DOHH2 (cell line): ENCODE data around the gene TSG101.

Source experiments
- H3F3A ChIP-seq: fragments of 200-600 bp; sonication (generic), shearing (Covaris generic); 2 replicates; pipeline ENCODE4 v1.6.0; 2016; ENCODE audit warnings: antibody characterized with exemption, mild to moderate bottlenecking; ENCODE audit not compliant: control insufficient read depth, insufficient read depth
- H3K27ac ChIP-seq: fragments of 200-600 bp; sonication (generic); 2 replicates; pipeline ENCODE4 v1.5.1; 2014; ENCODE audit warnings: low read depth, mild to moderate bottlenecking, low read length, moderate library complexity
- H3K27me3 ChIP-seq: fragments of 200-600 bp; sonication (generic); 2 replicates; pipeline ENCODE4 v1.6.1; 2014; ENCODE audit warnings: mild to moderate bottlenecking, low read length, mixed read lengths; ENCODE audit not compliant: control insufficient read depth
- H3K36me3 ChIP-seq: fragments of 200-600 bp; sonication (generic); 2 replicates; pipeline ENCODE4 v1.6.1; 2014; ENCODE audit warnings: mild to moderate bottlenecking, low read length, moderate library complexity, mixed read lengths; ENCODE audit not compliant: control insufficient read depth
- H3K4me1 ChIP-seq: fragments of 200-600 bp; sonication (generic); 2 replicates; pipeline ENCODE4 v1.6.1; 2014; ENCODE audit warnings: mild to moderate bottlenecking, low read length, mixed read lengths; ENCODE audit not compliant: control insufficient read depth
- H3K4me2 ChIP-seq: fragments of 200-600 bp; sonication (generic); 2 replicates; pipeline ENCODE4 v1.6.0; 2014; ENCODE audit warnings: mild to moderate bottlenecking, low read length, moderate library complexity
- H3K4me3 ChIP-seq: fragments of 200-600 bp; sonication (generic); 2 replicates; pipeline ENCODE4 v1.5.1; 2014; ENCODE audit warnings: mild to moderate bottlenecking, low read length, mixed read lengths
- H3K79me2 ChIP-seq: fragments of 200-600 bp; sonication (generic); 2 replicates; pipeline ENCODE4 v1.6.1; 2014; ENCODE audit warnings: mild to moderate bottlenecking, low read length, mixed read lengths; ENCODE audit not compliant: control insufficient read depth
- H3K9me2 ChIP-seq: fragments of 200-600 bp; sonication (generic); replicated peaks from 2 replicates; pipeline ENCODE4 v1.6.1; 2014; ENCODE audit warnings: mild to moderate bottlenecking, low read length, mixed read lengths; ENCODE audit not compliant: control insufficient read depth
- H3K9me3 ChIP-seq: fragments of 200-600 bp; sonication (generic); 2 replicates; pipeline ENCODE4 v1.6.1; 2014; ENCODE audit warnings: antibody characterized with exemption, low read length, mixed read lengths; ENCODE audit not compliant: control insufficient read depth, insufficient read depth
- H4K20me1 ChIP-seq: fragments of 200-600 bp; sonication (generic); 2 replicates; pipeline ENCODE4 v1.6.0; 2014; ENCODE audit warnings: low read depth, mild to moderate bottlenecking, antibody characterized with exemption, low read length, moderate library complexity; ENCODE audit not compliant: control insufficient read depth, insufficient read depth
- EZH2phosphoT487 ChIP-seq: fragments of 200-600 bp; sonication (generic); IDR thresholded peaks from 2 replicates; pipeline ENCODE4 v1.6.1; 2017; ENCODE audit warnings: borderline replicate concordance, mild to moderate bottlenecking, antibody characterized with exemption, low read length, moderate library complexity, mixed read lengths
- TF ChIP-seq, protein P1 (sequence below): fragments of 200-600 bp; sonication (generic); IDR thresholded peaks from one replicate; pipeline ENCODE4 v1.5.1; 2014; ENCODE audit warnings: antibody characterized with exemption, mild to moderate bottlenecking, low read depth, low read length; ENCODE audit not compliant: poor library complexity, severe bottlenecking

Gene TSG101

DNA sequence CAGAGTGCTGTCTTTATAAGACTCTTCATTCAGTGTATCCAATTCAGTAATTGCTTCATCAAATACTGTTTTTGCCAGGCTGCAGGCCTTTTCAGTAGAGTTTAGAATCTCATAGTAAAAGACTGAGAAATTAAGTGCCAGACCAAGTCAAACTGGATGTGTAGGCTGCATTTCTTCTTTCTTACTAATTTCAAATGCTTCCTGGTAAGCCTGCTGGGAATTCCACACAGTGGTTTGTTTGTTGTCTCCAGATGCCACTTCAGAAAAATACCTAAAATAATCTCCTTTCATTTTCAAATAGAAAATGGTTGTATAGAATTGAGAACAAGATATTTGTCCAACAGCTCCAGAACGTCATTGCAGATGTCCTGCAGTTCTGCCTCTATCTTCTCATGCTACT, 36.4 kb downstream of the TSG101 start:
- Histone ChIP-seq H3K27ac (no peak overlapping the region), H3K9me2 (no peaks in the 10 kb centered on the region), H3K4me2 (no peak overlapping the region), H3K4me1 (no peaks in the 10 kb centered on the region), H3K36me3 (peaks cover 53% of the 10 kb centered on the region), H3F3A (no peaks in the 10 kb centered on the region), H3K79me2 (no peaks in the 10 kb centered on the region), H4K20me1 (no peaks in the 10 kb centered on the region), H3K9me3 (no peaks in the 10 kb centered on the region), H3K27me3 (no peaks in the 10 kb centered on the region), H3K4me3 (no peak overlapping the region)
- TF ChIP-seq, protein P1, sequence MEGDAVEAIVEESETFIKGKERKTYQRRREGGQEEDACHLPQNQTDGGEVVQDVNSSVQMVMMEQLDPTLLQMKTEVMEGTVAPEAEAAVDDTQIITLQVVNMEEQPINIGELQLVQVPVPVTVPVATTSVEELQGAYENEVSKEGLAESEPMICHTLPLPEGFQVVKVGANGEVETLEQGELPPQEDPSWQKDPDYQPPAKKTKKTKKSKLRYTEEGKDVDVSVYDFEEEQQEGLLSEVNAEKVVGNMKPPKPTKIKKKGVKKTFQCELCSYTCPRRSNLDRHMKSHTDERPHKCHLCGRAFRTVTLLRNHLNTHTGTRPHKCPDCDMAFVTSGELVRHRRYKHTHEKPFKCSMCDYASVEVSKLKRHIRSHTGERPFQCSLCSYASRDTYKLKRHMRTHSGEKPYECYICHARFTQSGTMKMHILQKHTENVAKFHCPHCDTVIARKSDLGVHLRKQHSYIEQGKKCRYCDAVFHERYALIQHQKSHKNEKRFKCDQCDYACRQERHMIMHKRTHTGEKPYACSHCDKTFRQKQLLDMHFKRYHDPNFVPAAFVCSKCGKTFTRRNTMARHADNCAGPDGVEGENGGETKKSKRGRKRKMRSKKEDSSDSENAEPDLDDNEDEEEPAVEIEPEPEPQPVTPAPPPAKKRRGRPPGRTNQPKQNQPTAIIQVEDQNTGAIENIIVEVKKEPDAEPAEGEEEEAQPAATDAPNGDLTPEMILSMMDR, result no peak

DNA sequence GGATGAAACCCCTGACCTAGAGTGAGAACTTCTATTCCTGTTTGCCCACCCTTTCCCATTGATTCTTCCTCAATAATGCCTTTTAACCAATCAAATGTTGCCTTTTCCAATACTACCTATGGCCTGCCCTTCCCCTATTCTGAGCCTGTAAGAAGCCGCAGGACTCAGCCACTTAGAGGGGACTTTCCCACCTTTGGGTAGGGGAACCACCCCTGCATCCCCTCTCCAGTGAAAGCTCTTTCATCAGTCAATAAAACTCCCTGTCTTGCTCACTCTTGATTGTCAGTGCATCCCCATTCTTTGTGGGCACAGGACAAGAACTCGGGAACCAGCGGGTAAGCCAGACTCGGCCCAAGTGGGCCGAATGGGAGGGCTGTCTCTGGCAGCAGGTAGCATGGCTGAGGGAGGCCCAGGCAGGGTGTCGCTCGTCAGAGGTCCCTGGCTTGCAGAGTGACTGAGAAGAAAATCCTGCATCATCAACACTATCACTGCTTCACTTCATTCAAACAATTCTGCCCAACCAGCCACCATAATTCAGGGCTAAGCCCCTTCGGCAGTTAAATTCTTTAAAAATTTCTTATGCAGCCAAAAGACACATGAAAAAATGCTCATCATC, 40.7 kb downstream of the TSG101 start:
- no peak overlapping the region for H3K4me3 ChIP-seq
- peaks cover 60% of the 10 kb centered on the region for H3K36me3 ChIP-seq
- H3F3A ChIP-seq, result no peaks in the 10 kb centered on the region
- no peaks in the 10 kb centered on the region for H3K9me3 ChIP-seq
- no peaks in the 10 kb centered on the region for H3K27me3 ChIP-seq
- H3K4me2 ChIP-seq, result no peak overlapping the region
- H3K9me2 ChIP-seq, result no peaks in the 10 kb centered on the region
- no peaks in the 10 kb centered on the region for H3K79me2 ChIP-seq
- H3K4me1 ChIP-seq, result no peaks in the 10 kb centered on the region
- no peak overlapping the region for H3K27ac ChIP-seq
- H4K20me1 ChIP-seq, result no peaks in the 10 kb centered on the region
- TF ChIP-seq, protein P1, result no peak
- no peak for TF ChIP-seq EZH2phosphoT487

DNA sequence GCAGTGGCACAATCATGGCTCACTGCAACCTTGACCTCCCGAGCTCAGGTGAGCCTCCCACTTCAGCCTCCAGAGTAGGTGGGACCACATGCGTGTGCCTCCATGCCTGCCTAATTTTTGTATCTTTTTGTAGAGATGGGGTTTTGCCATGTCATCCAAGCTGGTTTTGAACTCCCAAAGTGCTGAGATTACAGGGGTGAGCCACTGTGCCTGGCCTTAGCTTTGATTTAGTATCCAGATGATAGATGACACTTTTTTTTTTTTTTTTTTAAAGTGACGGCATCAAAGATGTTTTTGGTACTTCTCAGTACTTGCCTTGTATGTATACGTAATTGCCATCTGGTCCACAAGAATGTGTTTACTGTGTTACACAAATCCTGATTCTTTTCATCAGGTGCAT, 47.7 kb downstream of the TSG101 start:
- no peaks in the 10 kb centered on the region for H3K9me3 ChIP-seq
- no peaks in the 10 kb centered on the region for H3F3A ChIP-seq
- no peak overlapping the region for H3K27ac ChIP-seq
- TF ChIP-seq, protein P1, result no peak
- TF ChIP-seq EZH2phosphoT487, result no peak
- no peak overlapping the region for H3K4me3 ChIP-seq
- no peaks in the 10 kb centered on the region for H3K4me1 ChIP-seq
- no peaks in the 10 kb centered on the region for H3K27me3 ChIP-seq
- no peaks in the 10 kb centered on the region for H4K20me1 ChIP-seq
- no peaks in the 10 kb centered on the region for H3K9me2 ChIP-seq
- H3K4me2 ChIP-seq, result no peak overlapping the region
- H3K79me2 ChIP-seq, result no peaks in the 10 kb centered on the region
- peaks cover 78% of the 10 kb centered on the region for H3K36me3 ChIP-seq
